ENCODE data around the gene CMC2.

CMC2 gene

DNA sequence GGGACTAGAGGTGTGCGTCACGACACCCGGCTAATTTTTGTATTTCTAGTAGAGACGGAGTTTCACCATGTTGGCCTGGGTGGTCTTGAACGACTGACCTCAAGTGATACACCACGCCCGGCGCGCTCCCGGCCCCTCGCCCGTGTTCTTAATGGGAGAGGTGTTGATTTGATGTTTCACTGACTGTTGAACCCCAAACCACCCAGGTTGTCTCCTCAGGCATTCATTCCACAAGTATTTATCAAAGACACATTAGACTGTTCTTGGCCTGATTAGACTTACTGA, 1.8 kb upstream of the CMC2 start:
- Mint-ChIP-seq H3K4me3 (peak overlapping the region; percentile 99), H3K4me1 (ENCODE audit: low read depth) (peaks cover 45% of the 10 kb centered on the region), H3K27ac (no peak overlapping the region), H3K27me3 (no peaks in the 10 kb centered on the region), H3K36me3 (ENCODE audit: low read depth) (peaks cover 40% of the 10 kb centered on the region), H3K9me3 (no peaks in the 10 kb centered on the region)

DNA sequence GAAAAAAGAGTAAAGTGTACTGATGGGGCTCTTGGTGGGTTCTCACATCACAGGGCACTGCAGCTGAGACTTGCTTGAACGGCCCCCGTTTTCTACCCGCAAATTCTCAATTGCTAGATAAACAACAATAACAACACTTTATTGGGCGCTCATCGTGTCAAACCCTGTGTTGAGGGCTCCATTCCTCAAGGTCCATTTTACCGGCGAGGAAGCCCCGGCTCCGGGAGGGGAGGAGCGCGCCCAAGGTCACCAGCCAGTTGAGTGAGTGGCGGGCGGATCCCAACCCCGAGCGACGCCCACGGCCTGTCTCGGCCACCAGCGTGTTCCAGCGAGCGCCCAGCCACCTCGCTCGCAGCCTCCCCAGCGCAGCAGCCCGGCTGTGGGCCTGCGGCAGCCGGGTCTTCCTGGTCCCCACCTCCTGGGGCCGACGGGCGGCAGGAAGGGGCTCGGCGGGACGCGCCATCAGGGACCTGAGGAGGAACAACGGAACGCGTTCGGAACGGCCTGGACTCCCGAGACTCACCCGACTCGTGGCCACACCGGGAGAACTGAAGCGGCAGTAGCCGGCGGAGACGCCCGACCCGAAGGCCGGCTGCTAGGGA, 373 bp downstream of the CMC2 start:
- Mint-ChIP-seq H3K27me3 (no peaks in the 10 kb centered on the region), H3K4me1 (ENCODE audit: low read depth) (peaks cover 66% of the 10 kb centered on the region)

DNA sequence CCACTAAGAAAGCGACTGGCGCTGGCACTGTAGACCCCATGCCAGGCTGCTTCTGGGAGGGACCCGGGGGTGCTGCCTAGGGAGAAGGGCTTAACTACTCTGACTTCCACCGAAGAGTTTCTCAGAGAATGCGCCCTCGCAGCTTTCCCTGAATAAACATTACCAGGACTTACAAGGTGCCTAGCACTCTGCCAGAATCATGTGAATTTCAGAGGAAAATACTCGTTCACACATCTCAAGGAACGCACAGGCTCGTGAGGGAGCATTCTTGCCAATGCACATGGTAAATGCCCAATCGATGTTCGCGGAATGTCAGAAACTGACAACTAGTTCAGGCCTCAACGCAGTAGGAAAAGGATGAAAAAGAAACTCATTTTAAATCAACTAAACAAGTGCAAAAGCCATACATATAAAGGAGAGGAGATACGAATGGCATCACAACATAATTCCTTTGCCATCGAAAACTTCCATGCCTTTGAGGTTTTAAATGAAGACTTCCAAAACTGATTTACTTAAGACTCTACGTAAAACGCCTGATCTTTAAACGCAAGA, 999 bp downstream of the CMC2 start:
- peak overlapping the region; percentile 99 for H3K27ac Mint-ChIP-seq
- H3K36me3 Mint-ChIP-seq (ENCODE audit: low read depth): peaks cover 26% of the 10 kb centered on the region
- H3K4me3 Mint-ChIP-seq: peak overlapping the region; percentile 99
- H3K4me1 Mint-ChIP-seq (ENCODE audit: low read depth): peaks cover 72% of the 10 kb centered on the region
- H3K9me3 Mint-ChIP-seq: no peaks in the 10 kb centered on the region
- H3K27me3 Mint-ChIP-seq: no peaks in the 10 kb centered on the region

More for the DNA sequence above, 373 bp downstream of the CMC2 start:
- Mint-ChIP-seq H3K36me3 (ENCODE audit: low read depth) (peaks cover 30% of the 10 kb centered on the region), H3K9me3 (no peaks in the 10 kb centered on the region), H3K27ac (peak overlapping the region; percentile 99), H3K4me3 (peak overlapping the region; percentile 99)

DNA sequence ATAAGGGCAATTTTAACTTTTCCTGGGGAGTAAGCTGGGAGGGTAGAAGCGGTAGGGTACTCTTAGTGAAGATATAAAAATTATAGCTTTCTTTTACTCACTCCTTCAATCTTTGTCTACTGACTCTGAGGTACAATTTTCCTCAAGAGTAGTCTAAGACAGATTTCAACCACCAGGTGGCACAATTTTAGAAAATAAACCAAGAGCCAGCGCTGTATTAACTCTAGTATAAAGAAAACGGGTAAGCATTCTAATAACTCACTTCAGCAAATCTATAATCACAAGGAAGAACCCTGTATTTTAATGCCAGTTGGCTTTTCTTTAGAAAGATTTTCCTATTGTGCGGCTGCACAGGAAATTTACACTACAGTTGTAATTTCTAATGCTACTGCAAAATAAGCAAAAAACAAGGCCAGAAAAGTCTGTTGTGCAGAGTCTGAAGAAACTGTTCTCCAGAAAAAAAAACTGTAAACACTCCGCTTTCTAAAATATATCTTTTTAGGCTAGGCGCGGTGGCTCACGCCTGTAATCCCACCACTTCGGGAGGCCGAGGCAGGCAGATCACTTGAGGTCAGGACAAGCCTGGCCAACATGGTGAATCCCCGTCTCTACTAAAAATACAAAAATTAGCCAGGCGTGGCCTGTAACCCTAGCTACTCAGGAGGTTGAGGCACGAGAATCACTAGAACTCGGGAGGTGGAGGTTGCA, 1.9 kb downstream of the CMC2 start:
- Mint-ChIP-seq H3K4me3 (peak overlapping the region; percentile 99), H3K27ac (peak overlapping the region; percentile 84), H3K9me3 (no peaks in the 10 kb centered on the region), H3K27me3 (no peaks in the 10 kb centered on the region), H3K36me3 (ENCODE audit: low read depth) (peaks cover 29% of the 10 kb centered on the region), H3K4me1 (ENCODE audit: low read depth) (peaks cover 79% of the 10 kb centered on the region)

DNA sequence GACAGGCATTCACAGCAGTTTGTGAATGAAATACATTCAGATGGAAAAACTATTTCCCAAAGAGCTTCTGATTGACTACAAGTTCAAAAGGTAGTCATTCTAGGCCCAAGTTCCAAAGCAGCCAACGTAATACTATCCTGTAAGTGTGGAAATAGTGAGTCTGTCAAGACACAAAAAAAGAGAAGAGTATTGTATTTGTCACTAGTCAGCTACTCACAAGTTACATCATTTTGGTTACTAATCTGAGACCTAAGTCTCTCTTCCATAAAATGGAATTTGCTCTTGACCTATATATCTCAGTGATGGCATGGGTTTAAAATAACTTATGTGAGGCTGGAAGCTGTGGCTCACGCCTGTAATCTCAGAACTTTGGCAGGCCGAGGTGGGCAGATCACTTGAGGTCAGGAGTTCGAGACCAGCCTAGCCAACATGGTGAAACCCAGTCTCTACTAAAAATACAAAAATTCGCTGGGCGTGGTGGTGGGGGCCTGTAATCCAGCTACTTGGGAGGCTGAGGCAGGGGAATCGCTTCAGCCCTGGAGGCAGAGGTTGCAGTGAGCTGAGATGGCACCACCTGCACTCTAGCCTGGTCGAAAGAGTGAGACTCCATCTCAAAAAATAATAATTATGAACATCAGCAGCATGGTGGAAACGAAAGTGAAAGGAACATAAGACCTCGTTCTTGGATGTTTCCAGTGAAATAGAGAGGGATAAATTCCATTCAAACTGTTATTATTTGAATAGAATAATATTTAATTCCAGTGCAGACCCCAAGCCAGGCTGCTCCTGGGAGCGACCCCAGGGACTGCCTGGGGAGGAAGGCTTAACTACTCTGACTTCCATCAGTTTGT, 2.9 kb downstream of the CMC2 start:
- Mint-ChIP-seq H3K27me3 (no peaks in the 10 kb centered on the region), H3K27ac (peak overlapping the region; percentile 84), H3K4me1 (ENCODE audit: low read depth) (peaks cover 81% of the 10 kb centered on the region), H3K36me3 (ENCODE audit: low read depth) (peaks cover 31% of the 10 kb centered on the region), H3K9me3 (no peaks in the 10 kb centered on the region), H3K4me3 (peak overlapping the region; percentile 99)

DNA sequence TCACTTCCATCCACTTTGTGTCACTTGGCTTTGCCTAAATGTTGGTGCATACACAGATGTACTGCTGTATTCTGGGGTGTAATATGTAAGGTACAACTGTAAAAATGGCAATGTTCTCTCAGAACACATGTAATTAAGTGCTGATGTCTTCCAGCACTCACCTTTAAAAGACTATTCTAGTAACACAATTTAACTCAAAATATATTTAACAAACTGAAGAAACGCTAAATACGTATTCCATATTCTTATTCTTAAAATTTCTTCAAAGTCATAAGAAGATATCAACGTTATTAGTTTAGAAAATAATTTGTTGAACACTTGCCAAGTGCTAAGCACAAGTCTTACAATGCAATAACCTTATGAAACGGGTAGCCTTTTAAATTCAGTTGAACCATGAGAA, 3.6 kb downstream of the CMC2 start:
- Mint-ChIP-seq H3K27me3 (no peaks in the 10 kb centered on the region), H3K9me3 (no peaks in the 10 kb centered on the region), H3K4me1 (ENCODE audit: low read depth) (peaks cover 81% of the 10 kb centered on the region), H3K4me3 (peak overlapping the region; percentile 99), H3K36me3 (ENCODE audit: low read depth) (peaks cover 34% of the 10 kb centered on the region), H3K27ac (peak overlapping the region; percentile 84)

DNA sequence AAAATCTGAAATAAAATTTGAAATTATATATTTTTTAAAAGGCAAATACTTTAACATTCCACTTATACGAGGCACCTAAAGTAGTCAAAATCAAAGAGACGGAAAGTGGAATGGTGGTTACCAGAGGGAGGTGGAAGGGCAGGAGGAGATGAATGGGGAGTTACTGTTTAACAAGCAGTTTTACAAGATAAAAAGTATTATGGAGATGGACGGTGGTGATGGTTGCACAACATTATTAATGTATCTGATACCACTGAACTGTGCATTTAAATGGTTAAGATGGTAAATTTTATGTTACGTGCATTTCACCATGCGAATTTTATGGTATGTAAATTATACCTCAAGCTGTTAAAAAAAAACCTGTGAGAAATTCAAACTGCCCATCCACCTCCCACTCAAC, 5.4 kb downstream of the CMC2 start:
- no peaks in the 10 kb centered on the region for H3K9me3 Mint-ChIP-seq
- H3K27ac Mint-ChIP-seq: peak overlapping the region; percentile 17

DNA sequence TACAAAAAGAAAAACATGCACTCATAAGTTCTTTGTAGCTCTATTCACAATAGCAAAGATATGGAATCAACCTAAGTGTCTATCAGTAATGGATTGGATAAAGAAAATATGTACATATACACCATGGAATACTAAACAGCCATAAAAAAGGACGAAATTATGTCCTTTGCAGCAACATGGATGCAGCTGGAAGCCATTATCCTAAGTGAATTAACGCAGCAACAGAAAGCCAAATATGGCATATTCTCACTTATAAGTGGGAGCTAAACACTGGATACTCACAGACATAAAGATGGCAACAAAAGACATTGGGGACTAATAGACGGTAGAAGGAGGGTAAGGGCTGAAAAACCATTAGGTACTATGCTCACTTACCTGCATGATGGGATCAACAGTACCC, 5.8 kb downstream of the CMC2 start:
- Mint-ChIP-seq H3K9me3 (no peaks in the 10 kb centered on the region), H3K4me1 (ENCODE audit: low read depth) (peaks cover 88% of the 10 kb centered on the region), H3K27ac (no peak overlapping the region), H3K36me3 (ENCODE audit: low read depth) (peaks cover 32% of the 10 kb centered on the region), H3K4me3 (no peak overlapping the region), H3K27me3 (no peaks in the 10 kb centered on the region)

More for the DNA sequence above, 5.4 kb downstream of the CMC2 start:
- Mint-ChIP-seq H3K4me1 (ENCODE audit: low read depth) (peaks cover 91% of the 10 kb centered on the region), H3K4me3 (no peak overlapping the region), H3K27me3 (no peaks in the 10 kb centered on the region), H3K36me3 (ENCODE audit: low read depth) (peaks cover 32% of the 10 kb centered on the region)

DNA sequence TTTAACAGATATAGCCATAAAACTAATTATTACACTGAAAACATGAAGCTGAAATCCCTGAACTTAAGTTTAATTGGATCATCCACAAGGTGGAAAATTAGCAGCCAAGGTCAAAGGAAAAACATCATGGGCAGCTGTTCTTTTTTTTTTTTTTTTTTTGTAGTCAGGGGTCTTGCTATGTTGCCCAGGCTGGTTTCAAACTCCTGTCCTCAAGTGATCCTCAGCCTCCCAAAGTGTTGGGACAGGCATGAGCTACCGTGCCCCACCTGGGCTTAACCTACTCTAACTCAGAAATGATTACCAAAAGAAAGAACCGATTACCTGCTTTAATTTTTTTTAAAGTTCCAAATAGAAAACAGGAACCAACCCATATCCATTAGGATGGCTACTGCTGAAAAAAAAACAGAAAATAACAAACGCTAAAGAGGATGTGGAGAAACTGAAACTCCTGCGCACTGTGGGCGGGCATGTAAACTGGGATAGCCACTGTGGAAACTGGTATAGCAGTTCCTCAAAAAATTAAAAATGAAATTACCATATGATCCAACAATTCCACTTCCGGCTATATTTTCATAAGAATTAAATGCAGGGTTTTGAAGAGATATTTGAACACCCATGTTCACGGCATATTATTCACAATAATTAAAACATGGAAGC, 8.6 kb downstream of the CMC2 start:
- Mint-ChIP-seq H3K27ac (peak overlapping the region; percentile 61), H3K4me3 (peak overlapping the region; percentile 83)

DNA sequence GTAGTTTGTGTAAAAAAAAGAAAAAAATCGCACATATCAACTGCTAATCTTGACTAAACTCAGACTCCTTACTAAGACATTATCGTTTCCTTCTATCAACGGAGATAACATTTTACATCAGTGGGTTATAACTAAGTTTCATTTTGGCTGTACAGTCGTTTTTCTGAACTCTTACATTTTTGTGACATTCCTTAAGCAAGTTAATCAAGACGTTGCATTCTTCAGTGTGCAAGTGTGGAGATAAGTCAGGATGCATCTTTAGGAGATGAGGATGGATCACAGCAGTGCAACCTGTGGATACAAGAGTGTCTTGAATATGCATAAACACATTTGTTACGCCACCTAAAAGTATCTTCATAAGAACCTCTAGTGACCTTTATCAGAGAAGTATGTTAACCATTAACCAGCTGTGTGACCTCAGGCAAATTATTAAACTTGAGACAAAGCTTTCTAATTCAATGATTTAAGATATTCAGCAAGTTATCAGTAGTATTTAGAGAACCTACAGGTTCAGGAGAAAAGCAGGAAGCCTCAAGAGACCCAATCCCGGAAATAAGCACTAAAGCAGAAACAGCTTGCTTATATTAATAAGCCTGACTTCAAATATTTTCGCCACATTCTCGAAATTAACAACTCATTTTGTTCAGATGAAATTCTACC, 9.4 kb downstream of the CMC2 start:
- Mint-ChIP-seq H3K36me3 (ENCODE audit: low read depth) (peaks cover 57% of the 10 kb centered on the region), H3K9me3 (no peaks in the 10 kb centered on the region), H3K27me3 (no peaks in the 10 kb centered on the region), H3K27ac (peak overlapping the region; percentile 91), H3K4me1 (ENCODE audit: low read depth) (peaks cover 67% of the 10 kb centered on the region), H3K4me3 (peak overlapping the region; percentile 83)

More for the DNA sequence above, 8.6 kb downstream of the CMC2 start:
- Mint-ChIP-seq H3K4me1 (ENCODE audit: low read depth) (peaks cover 74% of the 10 kb centered on the region), H3K27me3 (no peaks in the 10 kb centered on the region), H3K9me3 (no peaks in the 10 kb centered on the region), H3K36me3 (ENCODE audit: low read depth) (peaks cover 51% of the 10 kb centered on the region)

DNA sequence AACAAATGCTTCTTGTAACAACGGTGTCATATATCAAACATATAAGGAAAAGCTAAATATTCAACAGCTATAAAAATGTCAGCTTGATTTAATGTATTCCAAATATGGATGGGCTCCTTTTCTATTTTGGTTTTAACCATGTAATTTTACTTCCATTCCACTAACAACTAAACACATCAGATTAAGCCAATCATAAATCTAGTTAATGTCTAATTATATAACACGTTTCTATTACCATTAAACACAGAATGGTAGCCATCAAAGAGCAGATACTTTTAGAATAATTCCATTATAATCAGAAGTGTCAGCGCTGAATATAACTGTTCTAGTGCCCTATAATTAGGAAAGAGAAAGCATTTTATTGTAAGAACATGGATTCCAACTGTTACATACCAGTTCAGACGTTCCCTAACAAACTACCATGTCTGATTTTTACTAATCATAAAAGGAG, 10.0 kb downstream of the CMC2 start:
- peaks cover 61% of the 10 kb centered on the region for H3K4me1 Mint-ChIP-seq (ENCODE audit: low read depth)
- peak overlapping the region; percentile 83 for H3K4me3 Mint-ChIP-seq
- H3K36me3 Mint-ChIP-seq (ENCODE audit: low read depth): peaks cover 55% of the 10 kb centered on the region
- no peaks in the 10 kb centered on the region for H3K9me3 Mint-ChIP-seq
- peak overlapping the region; percentile 91 for H3K27ac Mint-ChIP-seq
- H3K27me3 Mint-ChIP-seq: no peaks in the 10 kb centered on the region

DNA sequence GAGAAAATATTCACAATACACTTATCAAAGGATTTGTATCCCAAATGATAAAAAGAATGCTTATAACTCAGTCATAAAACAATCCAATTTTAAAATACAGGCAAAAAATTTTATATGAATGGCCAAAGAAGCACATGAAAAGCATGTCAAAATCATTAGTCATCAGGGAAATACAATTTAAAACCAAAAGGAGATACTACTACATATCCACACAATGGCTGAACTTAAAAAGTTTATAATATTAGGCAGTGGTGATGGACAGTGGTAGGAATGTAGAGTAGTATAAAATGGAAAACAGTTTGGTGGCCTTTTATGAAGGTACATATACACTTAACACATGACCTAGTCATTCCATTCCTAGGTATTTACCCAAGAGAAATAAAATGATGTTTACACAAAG, 12.2 kb downstream of the CMC2 start:
- H3K9me3 Mint-ChIP-seq: no peaks in the 10 kb centered on the region
- peaks cover 41% of the 10 kb centered on the region for H3K4me1 Mint-ChIP-seq (ENCODE audit: low read depth)
- peaks cover 54% of the 10 kb centered on the region for H3K36me3 Mint-ChIP-seq (ENCODE audit: low read depth)
- no peak overlapping the region for H3K27ac Mint-ChIP-seq
- H3K4me3 Mint-ChIP-seq: no peak overlapping the region
- no peaks in the 10 kb centered on the region for H3K27me3 Mint-ChIP-seq

DNA sequence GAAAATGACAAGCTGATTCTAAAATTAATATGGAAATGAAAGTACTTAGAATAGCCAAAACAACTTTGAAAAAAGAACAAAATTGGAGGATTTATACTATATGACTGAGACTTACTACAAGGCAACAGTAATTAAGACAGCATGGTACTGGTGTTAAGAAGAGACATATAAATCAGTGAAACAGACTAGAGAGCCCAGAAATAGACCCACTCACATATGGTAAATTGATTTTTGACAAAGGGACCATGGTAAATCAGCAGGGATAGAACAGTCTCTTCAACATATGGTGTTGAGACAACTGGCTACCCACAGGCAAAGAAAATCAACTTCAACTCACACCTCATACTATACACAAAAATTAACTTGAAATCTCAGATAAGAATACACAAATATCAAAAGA, 12.9 kb downstream of the CMC2 start:
- Mint-ChIP-seq H3K27ac (no peak overlapping the region), H3K36me3 (ENCODE audit: low read depth) (peaks cover 49% of the 10 kb centered on the region), H3K4me1 (ENCODE audit: low read depth) (peaks cover 34% of the 10 kb centered on the region), H3K4me3 (no peak overlapping the region), H3K27me3 (no peaks in the 10 kb centered on the region), H3K9me3 (no peaks in the 10 kb centered on the region)

DNA sequence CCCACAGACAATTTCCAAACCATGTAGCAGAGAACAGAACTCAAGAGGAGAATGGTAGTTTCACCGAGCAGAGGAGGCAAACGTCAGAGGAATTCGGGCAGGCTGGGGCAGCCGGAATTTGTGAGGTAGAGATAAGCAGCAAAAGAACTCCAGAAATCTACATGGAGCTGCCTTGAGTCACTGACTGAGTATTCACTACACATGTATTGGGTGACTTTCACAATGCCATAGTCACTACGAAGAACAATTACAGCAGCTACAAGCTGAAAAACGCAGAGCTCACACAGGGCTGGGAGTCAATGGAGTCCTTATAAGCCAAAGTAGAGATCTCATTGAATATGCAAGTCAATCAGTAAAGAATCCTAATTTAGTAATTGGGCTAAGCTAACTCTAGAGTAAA, 13.4 kb downstream of the CMC2 start:
- Mint-ChIP-seq H3K4me3 (no peak overlapping the region), H3K27ac (no peak overlapping the region), H3K4me1 (ENCODE audit: low read depth) (peaks cover 30% of the 10 kb centered on the region), H3K36me3 (ENCODE audit: low read depth) (peaks cover 47% of the 10 kb centered on the region), H3K27me3 (no peaks in the 10 kb centered on the region), H3K9me3 (no peaks in the 10 kb centered on the region)

All from stimulated activated naive CD8-positive, alpha-beta T cell treated with anti-CD3 and anti-CD28 coated beads, Interleukin-15, Interleukin-2, amounts not matched to agents 100 ng/mL and 50 ng/mL, for 24 hours (primary cell).